ENCODE results near the gene PRIM2. TPM values are rescaled to one million over a fixed set of nuclear protein-coding genes. Genes with fewer than 3 reads are reported as not detected.
"Not testable (repeated sequence)": the region's sequence is repeated elsewhere in the genome, so short reads cannot be mapped to it uniquely, and the experiment has no call there.

The PRIM2 gene, protein sequence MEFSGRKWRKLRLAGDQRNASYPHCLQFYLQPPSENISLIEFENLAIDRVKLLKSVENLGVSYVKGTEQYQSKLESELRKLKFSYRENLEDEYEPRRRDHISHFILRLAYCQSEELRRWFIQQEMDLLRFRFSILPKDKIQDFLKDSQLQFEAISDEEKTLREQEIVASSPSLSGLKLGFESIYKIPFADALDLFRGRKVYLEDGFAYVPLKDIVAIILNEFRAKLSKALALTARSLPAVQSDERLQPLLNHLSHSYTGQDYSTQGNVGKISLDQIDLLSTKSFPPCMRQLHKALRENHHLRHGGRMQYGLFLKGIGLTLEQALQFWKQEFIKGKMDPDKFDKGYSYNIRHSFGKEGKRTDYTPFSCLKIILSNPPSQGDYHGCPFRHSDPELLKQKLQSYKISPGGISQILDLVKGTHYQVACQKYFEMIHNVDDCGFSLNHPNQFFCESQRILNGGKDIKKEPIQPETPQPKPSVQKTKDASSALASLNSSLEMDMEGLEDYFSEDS
- 10 to 100 TPM; 11.7 to 16.9 (median 12.7) TPM for total RNA-seq
- long read RNA-seq, donor 1, transcript PRIM2-207 (14 exons, 2,308 nt), result major isoform, 6 of 9 reads
- long read RNA-seq, donor 1, partial matches to known transcripts, result 0 of 9 reads
- long read RNA-seq, donor 1, other reads (novel, unspliced or antisense), result 2 of 9 reads
- long read RNA-seq, donor 2, transcript PRIM2-207 (14 exons, 2,308 nt), result major isoform, 6 of 8 reads
- long read RNA-seq, donor 2, partial matches to known transcripts, result 0 of 8 reads
- long read RNA-seq, donor 2, other reads (novel, unspliced or antisense), result 2 of 8 reads

DNA sequence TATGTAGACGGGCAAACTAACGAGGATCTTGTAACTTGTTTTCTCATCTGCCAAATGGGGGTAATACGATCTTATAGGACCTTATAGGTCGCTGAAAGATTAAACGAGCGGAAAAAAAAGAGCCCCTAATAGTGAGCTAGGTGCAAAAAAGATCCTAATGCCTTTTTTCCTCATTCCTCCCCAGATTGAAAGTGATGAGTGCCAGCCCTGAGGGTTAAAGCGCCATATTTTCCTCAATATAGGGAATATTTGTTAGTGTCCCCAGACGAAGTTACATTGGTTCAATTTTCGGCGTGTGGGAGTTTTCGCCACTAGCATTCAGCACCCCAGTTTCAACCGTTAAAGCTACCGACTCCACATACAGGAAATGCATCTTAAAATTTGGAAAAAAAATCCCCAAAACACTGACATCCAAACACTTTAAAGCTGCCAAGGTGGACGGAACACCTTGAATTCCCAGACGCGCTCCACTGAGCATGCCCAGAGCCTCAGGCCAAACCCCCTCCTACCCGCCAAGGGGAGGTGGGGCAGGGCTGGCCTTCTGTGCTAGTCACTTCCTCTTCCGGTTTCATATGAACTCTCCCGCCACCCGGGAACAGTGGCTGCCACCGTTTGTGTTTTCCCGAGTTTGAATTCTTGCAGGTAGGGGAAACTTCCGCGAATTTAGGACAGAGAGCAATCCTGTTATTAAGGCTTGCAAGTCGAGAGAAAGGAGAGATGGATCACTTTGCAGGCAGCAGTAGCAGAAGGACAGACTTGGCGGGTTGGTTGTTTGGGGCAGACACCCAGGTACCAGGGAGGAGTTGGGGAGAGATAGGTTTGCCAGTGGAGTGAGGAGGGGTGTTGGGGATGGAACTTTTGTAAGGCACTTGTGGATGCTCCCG is at the start of gene PRIM2:
TSS of gene PRIM2 (plus strand) at position 571 of the 884 bp plus-strand sequence. CDS start 816 bp downstream, outside the sequence.
- no peaks in the 10 kb centered on the region for H3K36me3 ChIP-seq (ENCODE audit: low read depth)
- no peaks in the 10 kb centered on the region for H3K9me3 ChIP-seq
- peak; percentile 94 for ATAC-seq
- DNase-seq, result peak; percentile 89 to 92 (median 91)
- peaks cover 10% of the 10 kb centered on the region for H3K4me1 ChIP-seq (ENCODE audit: low read depth)
- H3K4me3 ChIP-seq, result peak within 1 kb of the TSS; percentile 13
- TF ChIP-seq, protein P1, sequence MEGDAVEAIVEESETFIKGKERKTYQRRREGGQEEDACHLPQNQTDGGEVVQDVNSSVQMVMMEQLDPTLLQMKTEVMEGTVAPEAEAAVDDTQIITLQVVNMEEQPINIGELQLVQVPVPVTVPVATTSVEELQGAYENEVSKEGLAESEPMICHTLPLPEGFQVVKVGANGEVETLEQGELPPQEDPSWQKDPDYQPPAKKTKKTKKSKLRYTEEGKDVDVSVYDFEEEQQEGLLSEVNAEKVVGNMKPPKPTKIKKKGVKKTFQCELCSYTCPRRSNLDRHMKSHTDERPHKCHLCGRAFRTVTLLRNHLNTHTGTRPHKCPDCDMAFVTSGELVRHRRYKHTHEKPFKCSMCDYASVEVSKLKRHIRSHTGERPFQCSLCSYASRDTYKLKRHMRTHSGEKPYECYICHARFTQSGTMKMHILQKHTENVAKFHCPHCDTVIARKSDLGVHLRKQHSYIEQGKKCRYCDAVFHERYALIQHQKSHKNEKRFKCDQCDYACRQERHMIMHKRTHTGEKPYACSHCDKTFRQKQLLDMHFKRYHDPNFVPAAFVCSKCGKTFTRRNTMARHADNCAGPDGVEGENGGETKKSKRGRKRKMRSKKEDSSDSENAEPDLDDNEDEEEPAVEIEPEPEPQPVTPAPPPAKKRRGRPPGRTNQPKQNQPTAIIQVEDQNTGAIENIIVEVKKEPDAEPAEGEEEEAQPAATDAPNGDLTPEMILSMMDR (IDR thresholded peaks at IDR 0.05), result no peak
- intact Hi-C loops (cut with DNase I, micrococcal nuclease), result loop anchor here (5.0 to 10.0 kb wide), 4 partner anchors 50 to 415 kb away; partner anchors contain the start of gene BAG2 (in 1 of the 2)

DNA sequence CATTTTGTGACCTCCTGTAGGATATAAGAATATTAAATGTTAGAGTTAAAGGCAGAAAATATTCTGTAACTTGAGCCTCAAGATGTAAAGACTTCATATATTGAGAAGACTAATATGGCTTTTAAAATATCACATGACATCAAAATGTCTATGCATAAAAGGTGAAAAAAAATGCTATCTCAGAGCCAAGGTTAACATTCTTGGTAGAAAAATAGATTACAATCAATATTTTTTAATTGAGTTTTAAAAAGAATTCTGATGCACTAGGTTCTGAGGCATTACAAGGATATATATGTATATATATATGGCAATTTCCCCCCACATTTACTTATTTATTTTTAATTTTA is 49.2 kb upstream of the PRIM2 start:
- Histone ChIP-seq H3K9me3 (no peaks in the 10 kb centered on the region), H3K4me3 (no peak overlapping the region), H3K4me1 (ENCODE audit: low read depth) (no peaks in the 10 kb centered on the region), H3K36me3 (ENCODE audit: low read depth) (no peaks in the 10 kb centered on the region)
- TF ChIP-seq, protein P1 (IDR thresholded peaks at IDR 0.05), result no peak
- ATAC-seq (no peak), DNase-seq (no peak)
- intact Hi-C loops (cut with DNase I, micrococcal nuclease), result loop anchor here in 1 of 2 donors (5.0 kb wide), 1 partner anchor 49 kb away; the partner anchor contains the start of gene PRIM2

DNA sequence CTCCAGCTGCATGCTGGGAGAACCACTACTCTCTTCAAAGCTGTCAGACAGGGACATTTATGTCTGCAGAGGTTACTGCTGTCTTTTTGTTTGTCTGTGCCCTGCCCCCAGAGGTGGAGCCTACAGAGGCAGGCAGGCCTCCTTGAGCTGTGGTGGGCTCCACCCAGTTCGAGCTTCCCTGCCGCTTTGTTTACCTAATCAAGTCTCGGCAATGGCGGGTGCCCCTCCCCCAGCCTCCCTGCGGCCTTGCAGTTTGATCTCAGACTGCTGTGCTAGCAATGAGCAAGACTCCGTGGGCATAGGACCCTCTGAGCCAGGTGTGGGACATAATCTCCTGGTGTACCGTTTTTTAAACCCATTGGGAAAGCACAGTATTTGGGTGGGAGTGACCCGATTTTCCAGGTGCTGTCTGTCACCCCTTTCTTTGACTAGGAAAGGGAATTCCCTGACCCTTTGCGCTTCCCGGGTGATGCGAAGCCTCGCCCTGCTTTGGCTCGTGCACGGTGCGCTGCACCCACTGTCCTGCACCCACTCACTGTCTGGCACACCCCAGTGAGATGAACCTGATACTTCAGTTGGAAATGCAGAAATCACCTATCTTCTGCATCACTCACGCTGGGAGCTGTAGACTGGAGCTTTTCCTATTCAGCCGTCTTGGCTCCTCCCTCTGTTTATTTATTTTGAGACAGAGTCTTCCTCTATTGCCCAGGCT is 43.2 kb upstream of the PRIM2 start:
- H3K4me3 ChIP-seq; H3K4me1 ChIP-seq (ENCODE audit: low read depth); ATAC-seq; intact Hi-C loops (cut with DNase I, micrococcal nuclease); H3K36me3 ChIP-seq (ENCODE audit: low read depth); H3K9me3 ChIP-seq; DNase-seq: not testable (repeated sequence)

DNA sequence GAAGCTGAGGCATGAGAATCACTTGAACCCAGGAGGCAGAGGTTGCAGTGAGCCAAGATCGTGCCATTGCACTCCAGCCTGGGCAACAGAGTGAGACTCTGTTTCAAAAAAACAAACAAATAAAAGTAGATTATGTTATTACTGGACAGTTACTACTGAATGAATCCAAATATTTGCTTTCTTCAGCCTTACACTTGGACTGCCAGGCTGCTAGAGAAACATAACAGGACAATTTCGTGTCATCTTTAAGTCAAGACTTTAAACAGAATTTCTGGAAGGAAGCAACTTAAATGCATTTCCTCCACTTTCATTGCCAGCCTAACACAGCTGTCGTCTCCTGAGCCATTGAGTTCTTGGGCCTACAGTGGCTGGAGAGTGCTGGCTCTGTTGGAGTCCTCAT is 42.0 kb upstream of the PRIM2 start:
- TF ChIP-seq, protein P1 (IDR thresholded peaks at IDR 0.05), result no peak
- DNase-seq, result no peak
- Histone ChIP-seq H3K36me3 (ENCODE audit: low read depth) (no peaks in the 10 kb centered on the region), H3K4me1 (ENCODE audit: low read depth) (no peaks in the 10 kb centered on the region), H3K4me3 (no peak overlapping the region), H3K9me3 (no peaks in the 10 kb centered on the region)
- intact Hi-C loops (cut with DNase I, micrococcal nuclease), result no loop called here
- ATAC-seq, result no peak

DNA sequence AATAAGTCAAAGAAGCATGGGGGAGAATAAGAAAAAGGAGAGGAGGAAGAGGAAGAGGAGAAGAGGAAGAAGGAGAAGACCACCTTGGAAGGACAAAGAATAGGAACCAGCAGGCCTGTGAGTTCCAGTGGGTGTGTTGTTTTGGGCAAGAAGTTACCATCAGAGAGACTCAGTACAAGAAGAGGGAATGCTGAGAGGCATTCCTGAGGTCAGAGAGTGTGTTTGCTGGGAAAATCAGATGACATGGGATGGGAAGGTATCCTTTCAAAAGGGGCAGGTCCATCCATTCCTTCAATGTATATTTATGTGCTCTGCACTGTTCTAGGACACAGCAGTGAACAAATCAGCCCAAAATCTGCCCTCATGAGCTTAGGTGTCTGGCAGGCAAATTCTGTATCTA is 40.5 kb upstream of the PRIM2 start:
- ATAC-seq (no peak), DNase-seq (no peak)
- Histone ChIP-seq H3K36me3 (ENCODE audit: low read depth) (no peaks in the 10 kb centered on the region), H3K9me3 (no peaks in the 10 kb centered on the region), H3K4me1 (ENCODE audit: low read depth) (no peaks in the 10 kb centered on the region), H3K4me3 (no peak overlapping the region)
- TF ChIP-seq, protein P1 (IDR thresholded peaks at IDR 0.05), result no peak
- intact Hi-C loops (cut with DNase I, micrococcal nuclease), result no loop called here
